Activated T-helper 1 cell treated with anti-CD3 and anti-CD28 coated beads, Interleukin-2, amount 50 U/mL, for 16 hours (primary cell): Measurements from ENCODE around the gene FFAR4.

Experiments
- DNase-seq, 2 donors: peaks; one replicate each; pipeline ENCODE4 v3.0.0-alpha.2; 2020; ENCODE audit warnings: low read depth in 1 of 2, low spot score in 1 of 2

FFAR4 gene

GRCh38 chr10:93570383-93570782, 3.9 kb downstream of the FFAR4 start:
- DNase-seq = no peak

- DNase-seq = no peak
Measured at GRCh38 chr10:93572606-93573005, 6.1 kb downstream of the FFAR4 start.

GRCh38 chr10:93573051-93573909, 6.8 kb downstream of the FFAR4 start:
- DNase-seq = no peak

- DNase-seq = no peak
Measured at GRCh38 chr10:93573924-93574323, 7.5 kb downstream of the FFAR4 start.

- no peak for DNase-seq
Measured at GRCh38 chr10:93576888-93577287, 10.4 kb downstream of the FFAR4 start.

- DNase-seq = no peak
Measured at GRCh38 chr10:93577565-93577964, 11.1 kb downstream of the FFAR4 start.

- no peak for DNase-seq
Measured at GRCh38 chr10:93579089-93579488, 12.6 kb downstream of the FFAR4 start.

GRCh38 chr10:93579985-93580711, 13.7 kb downstream of the FFAR4 start:
- DNase-seq = no peak

GRCh38 chr10:93580828-93581227, 14.4 kb downstream of the FFAR4 start:
- DNase-seq = no peak

- no peak for DNase-seq
Measured at GRCh38 chr10:93584445-93584844, 18.0 kb downstream of the FFAR4 start.

GRCh38 chr10:93589648-93590562, 23.4 kb downstream of the FFAR4 start:
- no peak for DNase-seq

- DNase-seq = no peak
Measured at GRCh38 chr10:93590638-93591037, 24.2 kb downstream of the FFAR4 start.

GRCh38 chr10:93591065-93591808, 24.8 kb downstream of the FFAR4 start:
- no peak for DNase-seq

GRCh38 chr10:93593254-93593653, 26.8 kb downstream of the FFAR4 start:
- DNase-seq = no peak

GRCh38 chr10:93593749-93594148, 27.3 kb downstream of the FFAR4 start:
- no peak for DNase-seq

- no peak for DNase-seq
Measured at GRCh38 chr10:93594518-93594917, 28.1 kb downstream of the FFAR4 start.

GRCh38 chr10:93595378-93596161, 29.1 kb downstream of the FFAR4 start:
- DNase-seq = no peak

GRCh38 chr10:93596539-93596938, 30.1 kb downstream of the FFAR4 start:
- no peak for DNase-seq

GRCh38 chr10:93597075-93597599, 30.7 kb downstream of the FFAR4 start:
- no peak for DNase-seq

GRCh38 chr10:93598157-93598556, 31.7 kb downstream of the FFAR4 start:
- no peak for DNase-seq
